NCI-H2227 (cell line): Measurements from ENCODE around the gene INHBA.

Source experiments
- DNase-seq: peaks from one replicate; lab custom pipeline; 2025; ENCODE audit not compliant: unreplicated experiment; lab: John Stamatoyannopoulos, UW

Gene INHBA

GRCh38 chr7:41702635-41703371, at the start of gene INHBA:
Gene INHBA, minus strand, starts transcription at chr7:41703090. Its CDS starts 2,716 bp downstream, at chr7:41700374.
- DNase-seq, result no peak

- DNase-seq, result no peak
Observed at GRCh38 chr7:41752615-41753014, 49.7 kb upstream of the INHBA start.

DNA sequence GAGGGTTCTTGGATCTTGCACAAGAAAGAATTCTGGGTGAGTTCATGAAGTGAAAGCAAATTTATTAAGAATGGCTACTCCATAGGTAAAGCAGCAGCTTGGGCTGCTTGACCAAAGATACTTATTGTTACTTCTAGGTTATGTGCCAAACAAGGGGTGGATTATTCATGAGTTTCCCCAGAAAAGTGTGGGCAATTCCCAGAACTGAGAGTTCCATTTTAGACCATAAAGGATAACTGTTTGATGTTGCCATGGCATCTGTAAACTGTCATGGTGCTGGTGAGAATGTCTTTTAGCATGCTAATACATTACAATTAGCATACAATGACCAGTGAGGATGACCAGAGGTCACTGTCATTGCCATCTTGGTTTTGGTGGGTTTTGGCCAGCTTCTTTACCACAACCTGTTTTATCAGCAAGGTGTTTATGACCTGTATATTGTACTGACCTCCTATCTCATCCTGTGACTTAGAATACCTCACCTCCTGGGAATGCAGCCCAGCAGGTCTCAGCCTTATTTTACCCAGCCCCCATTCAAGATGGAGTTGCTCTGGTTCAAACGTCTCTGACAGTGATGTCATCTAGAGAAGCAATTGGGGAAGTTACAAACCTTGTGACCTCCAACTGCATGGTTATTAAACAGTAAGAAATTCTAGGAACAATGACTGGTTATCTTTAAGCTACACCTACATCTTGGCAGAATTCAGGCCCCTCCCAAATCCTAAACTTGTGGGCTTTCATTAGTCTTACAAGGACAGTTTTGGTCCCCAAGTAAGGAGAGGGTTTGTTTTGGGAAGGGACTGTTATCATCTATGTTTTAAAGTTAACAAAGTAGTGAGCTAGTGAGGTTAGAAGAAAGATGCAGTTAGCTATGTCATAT, 48.0 kb upstream of the INHBA start:
- no peak for DNase-seq

DNA sequence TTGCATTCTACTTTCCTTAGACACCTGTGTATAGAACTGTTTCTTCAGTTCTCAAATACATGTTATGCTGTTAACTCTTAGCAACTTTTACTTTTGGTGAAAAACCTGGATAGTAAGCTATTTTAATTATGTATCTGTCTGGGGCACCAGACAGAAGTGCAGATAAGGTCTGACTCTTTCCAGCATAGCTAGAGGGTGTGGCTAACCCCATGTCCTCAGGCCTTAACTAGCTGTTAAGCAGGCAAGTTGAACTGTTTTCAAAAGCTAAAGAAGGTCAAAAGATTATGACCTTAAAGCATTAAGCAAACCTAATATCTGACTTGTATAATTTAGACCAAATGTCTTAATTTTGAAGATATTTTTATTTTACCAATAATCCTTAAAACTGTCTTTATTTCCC, 45.1 kb upstream of the INHBA start:
- no peak for DNase-seq

- no peak for DNase-seq
Observed at GRCh38 chr7:41745451-41745850, 42.6 kb upstream of the INHBA start.

DNA sequence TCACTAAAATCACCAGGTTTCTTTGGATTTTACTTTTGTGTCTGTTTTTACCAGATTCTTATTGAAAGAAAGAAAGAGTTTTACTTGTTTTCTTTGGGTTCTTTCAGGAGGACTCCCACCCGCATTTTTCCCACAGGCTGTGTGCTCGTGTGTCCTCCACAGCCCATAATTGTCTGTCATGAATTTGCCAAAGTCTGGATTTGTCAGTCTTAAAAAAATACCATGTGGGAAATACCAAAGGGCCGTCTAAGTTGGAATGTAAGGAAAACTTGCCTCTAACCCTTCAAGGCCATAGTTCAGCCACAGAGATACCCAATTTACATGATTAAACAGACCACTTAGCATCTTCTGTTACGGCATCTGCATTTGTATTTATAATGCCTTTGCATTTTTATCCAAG, 41.3 kb upstream of the INHBA start:
- DNase-seq, result no peak

GRCh38 chr7:41742401-41743020, 39.6 kb upstream of the INHBA start:
- no peak for DNase-seq

- DNase-seq, result no peak
Observed at GRCh38 chr7:41738806-41739205, 35.9 kb upstream of the INHBA start.

DNA sequence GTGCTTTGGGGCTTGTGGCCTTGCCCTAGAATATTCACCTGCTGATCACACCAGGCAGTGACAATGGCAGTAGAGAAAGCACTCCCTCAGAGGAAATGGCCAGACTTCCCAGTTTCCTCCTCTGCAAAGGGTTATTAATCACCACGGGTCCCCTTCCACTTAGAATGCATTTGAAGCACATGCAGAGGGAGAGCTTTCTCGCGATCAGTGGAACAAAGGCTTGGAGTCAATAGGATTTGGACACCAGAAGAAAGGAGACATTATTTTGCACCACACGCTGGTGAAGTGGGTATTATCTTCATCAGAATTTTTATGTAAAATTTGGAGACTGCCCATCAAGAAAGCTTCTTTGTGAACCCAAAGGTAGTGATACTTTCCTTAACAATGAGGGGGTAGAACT, 35.4 kb upstream of the INHBA start:
- no peak for DNase-seq

DNA sequence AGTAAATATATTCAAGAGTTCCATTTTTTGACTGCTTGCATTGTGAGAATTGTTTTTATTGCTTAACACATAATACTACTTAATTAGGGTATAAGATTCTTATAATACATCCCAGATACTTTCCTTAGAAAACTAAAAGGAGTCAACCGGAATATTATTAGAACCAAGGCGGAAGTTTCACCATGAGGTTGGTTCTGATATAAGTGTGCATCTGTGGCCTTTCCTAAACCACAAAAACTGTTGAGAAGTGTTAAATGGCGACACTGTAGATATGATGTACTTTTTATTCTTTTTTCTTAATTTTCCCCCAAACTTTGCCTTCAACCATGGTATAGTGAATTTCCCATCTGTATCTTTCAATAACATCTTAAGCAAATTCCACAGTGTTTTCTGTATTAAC, 32.3 kb upstream of the INHBA start:
- no peak for DNase-seq

GRCh38 chr7:41732843-41733306, 30.0 kb upstream of the INHBA start:
- no peak for DNase-seq

- DNase-seq, result no peak
Observed at GRCh38 chr7:41732436-41732785, 29.5 kb upstream of the INHBA start.

GRCh38 chr7:41731493-41732435, 28.9 kb upstream of the INHBA start:
- no peak for DNase-seq

- no peak for DNase-seq
Observed at GRCh38 chr7:41730668-41731067, 27.8 kb upstream of the INHBA start.

- DNase-seq, result no peak
Observed at GRCh38 chr7:41730161-41730560, 27.3 kb upstream of the INHBA start.

DNA sequence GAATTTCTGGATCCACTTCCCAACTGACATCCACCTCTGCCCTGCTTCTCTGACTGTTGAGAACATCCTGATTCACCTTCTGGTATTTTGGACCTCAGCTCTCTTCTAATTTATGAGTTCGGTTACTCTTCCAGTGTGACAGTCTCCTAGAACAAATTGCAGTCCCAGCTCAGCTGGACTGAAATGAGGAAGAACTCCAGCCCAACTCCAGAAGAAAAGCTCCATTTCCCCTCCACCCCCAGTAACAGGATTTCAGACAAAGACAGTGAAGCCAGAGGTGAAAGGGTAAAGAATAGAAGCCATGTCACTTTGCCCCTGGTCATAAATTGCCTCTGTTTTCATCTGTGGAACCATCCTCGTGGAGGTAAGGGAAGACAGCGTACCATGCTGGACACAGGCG, 26.2 kb upstream of the INHBA start:
- no peak for DNase-seq

DNA sequence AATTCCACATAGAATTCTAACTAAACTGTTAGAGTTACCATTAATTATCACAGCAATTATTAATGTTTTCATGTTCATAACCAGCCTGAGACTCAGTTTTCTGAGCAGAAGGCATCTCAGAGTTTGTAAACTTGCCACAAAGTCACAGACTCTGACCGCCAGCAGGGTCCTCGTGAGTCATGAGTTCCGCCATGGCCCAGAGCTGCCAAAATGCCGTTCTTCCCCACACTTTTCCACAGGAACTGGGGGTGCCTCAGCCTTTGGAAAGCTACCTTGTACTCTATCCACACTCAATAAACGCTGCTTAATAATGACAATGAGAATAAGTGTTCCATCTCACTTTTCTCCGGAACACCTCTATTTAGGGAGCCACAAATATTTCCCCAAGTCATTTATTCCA, 22.1 kb upstream of the INHBA start:
- no peak for DNase-seq

DNA sequence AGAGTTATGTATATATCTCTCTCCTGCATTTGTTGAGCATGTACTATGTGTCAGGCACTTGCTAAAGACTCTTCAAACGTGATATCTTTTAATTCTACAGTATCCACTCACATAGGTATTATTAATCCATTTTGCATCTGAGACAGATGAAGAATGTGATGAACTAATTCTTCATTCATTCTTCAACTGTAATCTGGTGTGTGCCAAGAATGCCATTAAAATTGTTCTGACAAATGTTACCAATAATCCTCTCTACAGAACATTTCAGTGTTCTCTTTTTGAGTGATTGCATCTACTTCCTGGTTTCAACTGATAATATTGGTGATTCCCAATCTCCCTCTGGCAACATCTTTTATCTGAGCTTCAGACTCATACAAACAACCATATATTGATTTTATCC, 18.0 kb upstream of the INHBA start:
- DNase-seq, result no peak

- DNase-seq, result no peak
Observed at GRCh38 chr7:41720046-41720445, 17.2 kb upstream of the INHBA start.

DNA sequence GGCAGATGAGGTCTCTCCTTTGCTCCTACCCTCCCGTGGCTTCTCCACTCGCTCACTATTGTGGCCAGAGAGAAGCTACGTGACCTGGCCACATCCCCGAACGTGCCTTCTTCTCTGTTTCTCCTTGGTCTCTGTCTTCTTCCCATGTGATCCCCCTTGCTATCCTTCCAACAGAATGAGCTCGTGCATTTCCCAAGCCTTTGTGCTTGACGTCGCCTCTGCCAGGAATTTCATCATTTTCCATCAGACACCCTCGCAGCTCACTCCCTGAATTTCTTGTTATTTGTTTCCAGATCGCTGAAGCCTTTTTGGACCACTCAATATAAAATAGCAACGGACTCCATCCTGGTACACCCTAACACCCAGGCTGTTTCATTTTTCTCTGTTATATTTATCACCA, 13.8 kb upstream of the INHBA start:
- DNase-seq, result no peak

DNA sequence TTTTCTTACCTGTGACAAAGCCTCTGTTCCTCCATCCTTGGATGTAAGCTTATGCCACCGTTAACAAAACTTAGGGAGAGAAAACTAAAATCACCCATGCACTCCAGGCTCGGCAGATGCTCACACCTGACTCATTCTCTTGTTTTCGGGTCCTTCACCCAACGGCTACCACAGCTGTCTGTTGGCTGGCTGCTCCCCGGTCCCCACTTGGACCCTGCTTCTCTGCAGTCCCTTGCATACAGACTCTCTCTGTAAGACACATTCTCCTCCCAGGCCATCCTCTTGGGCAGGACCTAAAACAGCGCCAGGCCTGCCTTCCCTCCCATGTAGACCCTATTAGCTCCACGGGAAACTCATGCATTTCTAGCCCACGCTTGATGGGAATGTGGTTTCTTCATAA, 12.1 kb upstream of the INHBA start:
- DNase-seq, result no peak
